HCT116 (cell line): ENCODE measurements around the gene GSDMA.

Source experiments
- ATF3 ChIP-seq: IDR thresholded peaks from 2 replicates; pipeline ENCODE4 v1.6.1; 2012
- CTCF ChIP-seq, 3 experiments: fragments of 200-600 bp in 1 of 3; sonication (generic) in 1 of 3; IDR thresholded peaks in 2 of 3; conservative IDR thresholded peaks in 1 of 3; 2 replicates each; pipeline ENCODE4 v1.5.1; 2012 to 2017; ENCODE audit warnings: low read depth in 2 of 3, low read length in 2 of 3, antibody characterized with exemption in 1 of 3, borderline replicate concordance in 1 of 3, control low read depth in 1 of 3, mild to moderate bottlenecking in 1 of 3, mixed read lengths in 1 of 3, mixed run types in 1 of 3, moderate library complexity in 1 of 3; ENCODE audit not compliant: insufficient read depth in 1 of 3
- EZH2 ChIP-seq: fragments of 200-600 bp; sonication (generic); IDR thresholded peaks from 2 replicates; pipeline ENCODE4 v1.6.1; 2017; ENCODE audit warnings: antibody characterized with exemption, mixed run types
- EZH2phosphoT487 ChIP-seq: fragments of 200-600 bp; IDR thresholded peaks from 2 replicates; pipeline ENCODE4 v1.6.1; 2018; ENCODE audit warnings: antibody characterized with exemption, borderline replicate concordance
- MAX ChIP-seq: IDR thresholded peaks from 2 replicates; pipeline ENCODE4 v1.6.1; 2012
- POLR2A ChIP-seq: IDR thresholded peaks from 2 replicates; pipeline ENCODE4 v1.7.0; 2011; ENCODE audit warnings: borderline replicate concordance; ENCODE audit not compliant: insufficient read depth, insufficient read length; ENCODE audit errors: extremely low read depth
- POLR2AphosphoS5 ChIP-seq: IDR thresholded peaks from 2 replicates; pipeline ENCODE4 v1.6.1; 2011; ENCODE audit warnings: mild to moderate bottlenecking, low read depth, low read length, moderate library complexity
- SIN3A ChIP-seq: IDR thresholded peaks from 2 replicates; pipeline ENCODE4 v1.6.1; 2012; ENCODE audit warnings: low read depth
- SP1 ChIP-seq: IDR thresholded peaks from 2 replicates; pipeline ENCODE4 v1.6.1; 2012; ENCODE audit warnings: low read depth
- SRF ChIP-seq: IDR thresholded peaks from 2 replicates; pipeline ENCODE4 v1.6.1; 2012; ENCODE audit warnings: low read depth
- YY1 ChIP-seq: IDR thresholded peaks from 2 replicates; pipeline ENCODE4 v1.6.1; 2011; ENCODE audit warnings: low read length, low read depth, moderate library complexity, mild to moderate bottlenecking; ENCODE audit not compliant: insufficient replicate concordance; ENCODE audit errors: extremely low read depth
- ZNF274 ChIP-seq: fragments of 200-500 bp; sonication (Bioruptor generic); IDR thresholded peaks from 2 replicates; pipeline ENCODE4 v1.6.1; 2014; ENCODE audit warnings: mild to moderate bottlenecking, low read depth, low read length, inconsistent platforms

- TF ChIP-seq YY1 (no peak), EZH2phosphoT487 (no peak), SP1 (no peak), POLR2A (no peak), CTCF (IDR thresholded peaks at IDR 0.05 in 2 of 3, conservative IDR thresholded peaks at IDR 0.05 in 1 of 3; ENCODE audit: borderline replicate concordance in 1 of 3, insufficient read depth in 1 of 3, low read depth in 2 of 3, low read length in 2 of 3) (no peak), SRF (no peak), SIN3A (no peak), EZH2 (no peak), ZNF274 (no peak), POLR2AphosphoS5 (no peak), ATF3 (no peak), MAX (no peak)
Measured at GRCh38 chr17:39974433-39974832, 11.6 kb downstream of the GSDMA start.
